HG03439 (cell line): ENCODE results near the gene OGG1.

Experiments
- ATAC-seq: cut with Tn5 transposase; IDR thresholded peaks from one replicate; pipeline ENCODE4 v1.9.1; 2021; ENCODE audit warnings: mild to moderate bottlenecking, moderate library complexity; ENCODE audit not compliant: unreplicated experiment

Gene OGG1

GRCh38 chr3:9749645-9750555, at the start of gene OGG1:
OGG1 (plus strand) TSS chr3:9749952; CDS start chr3:9750287, 335 bp downstream.
- peak; percentile 91 for ATAC-seq

DNA sequence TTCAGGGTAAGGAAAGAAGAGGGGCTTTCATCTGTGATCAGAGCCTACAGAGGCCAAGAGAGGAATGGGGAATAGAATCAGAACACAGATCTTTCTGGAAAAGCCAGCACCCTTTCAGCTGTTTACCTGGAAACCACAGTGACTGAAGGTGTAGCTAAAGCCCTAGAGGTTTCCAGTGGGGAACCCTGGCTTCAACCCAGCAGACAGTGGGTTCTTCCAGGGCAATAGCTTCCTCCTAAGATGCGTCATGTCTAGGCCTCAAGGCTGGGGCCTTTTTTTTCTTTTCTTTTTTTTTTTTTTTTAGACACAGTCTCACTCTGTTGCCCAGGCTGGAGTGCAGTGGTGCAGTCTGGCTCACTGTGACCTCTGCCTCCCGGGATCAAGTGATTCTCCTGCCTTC, 49.2 kb upstream of the OGG1 start:
- no peak for ATAC-seq

DNA sequence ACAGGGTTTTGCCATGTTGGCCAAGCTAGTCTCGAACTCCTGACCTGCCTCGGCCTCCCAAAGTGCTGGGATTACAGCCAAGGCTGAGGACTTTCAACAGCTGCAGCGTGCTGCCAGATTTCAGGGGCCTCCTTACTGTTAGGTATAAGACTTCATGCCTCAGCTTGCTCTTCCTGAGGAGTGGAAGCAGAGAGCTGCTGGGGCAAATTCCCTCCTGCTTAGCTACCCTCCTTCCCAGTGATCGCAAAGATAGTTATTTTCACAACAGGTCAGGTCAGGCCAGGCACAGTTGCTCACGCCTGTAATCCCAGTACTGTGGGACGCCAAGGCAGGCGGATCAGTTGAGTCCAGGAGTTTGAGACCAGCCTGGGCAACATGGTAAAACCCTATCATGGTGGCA, 48.7 kb upstream of the OGG1 start:
- no peak for ATAC-seq

DNA sequence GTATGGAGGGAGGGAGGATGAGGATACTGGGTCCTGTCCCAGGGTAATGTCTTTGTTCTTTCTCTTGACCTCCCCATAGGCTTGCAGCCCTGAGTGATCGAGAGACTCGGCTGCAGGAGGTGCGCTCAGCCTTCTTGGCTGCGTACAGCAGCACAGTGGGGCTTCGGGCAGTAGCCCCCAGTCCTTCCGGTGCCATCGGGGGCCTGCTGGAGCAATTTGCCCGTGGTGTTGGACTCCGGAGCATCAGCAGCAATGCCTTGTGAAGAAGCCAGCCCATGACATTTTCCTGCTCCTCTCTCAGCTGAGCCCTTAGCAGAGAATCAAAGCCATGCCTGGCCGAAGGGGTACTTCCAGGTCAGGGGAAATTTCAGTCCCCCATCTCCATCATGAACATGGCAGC, 48.0 kb upstream of the OGG1 start:
- ATAC-seq, result no peak

DNA sequence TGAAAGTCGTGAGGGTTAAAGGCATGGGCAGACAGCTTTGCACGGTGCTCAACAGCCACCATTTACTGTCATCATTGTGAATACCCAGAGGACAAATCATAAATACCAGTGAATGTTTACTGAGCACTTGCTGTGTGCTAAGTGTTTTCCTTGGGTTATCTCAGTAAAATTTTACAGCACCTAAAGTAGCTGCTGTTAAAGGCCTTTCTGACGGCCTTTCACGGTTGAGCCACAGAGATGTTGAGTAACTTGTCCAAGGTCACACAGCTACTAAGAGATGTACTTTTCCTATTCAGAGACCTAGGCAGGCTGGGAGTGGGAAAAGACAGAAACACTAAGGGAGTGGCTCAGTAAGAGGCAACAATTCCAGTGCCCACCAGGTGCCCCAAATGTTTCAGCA, 46.5 kb upstream of the OGG1 start:
- ATAC-seq, result no peak

DNA sequence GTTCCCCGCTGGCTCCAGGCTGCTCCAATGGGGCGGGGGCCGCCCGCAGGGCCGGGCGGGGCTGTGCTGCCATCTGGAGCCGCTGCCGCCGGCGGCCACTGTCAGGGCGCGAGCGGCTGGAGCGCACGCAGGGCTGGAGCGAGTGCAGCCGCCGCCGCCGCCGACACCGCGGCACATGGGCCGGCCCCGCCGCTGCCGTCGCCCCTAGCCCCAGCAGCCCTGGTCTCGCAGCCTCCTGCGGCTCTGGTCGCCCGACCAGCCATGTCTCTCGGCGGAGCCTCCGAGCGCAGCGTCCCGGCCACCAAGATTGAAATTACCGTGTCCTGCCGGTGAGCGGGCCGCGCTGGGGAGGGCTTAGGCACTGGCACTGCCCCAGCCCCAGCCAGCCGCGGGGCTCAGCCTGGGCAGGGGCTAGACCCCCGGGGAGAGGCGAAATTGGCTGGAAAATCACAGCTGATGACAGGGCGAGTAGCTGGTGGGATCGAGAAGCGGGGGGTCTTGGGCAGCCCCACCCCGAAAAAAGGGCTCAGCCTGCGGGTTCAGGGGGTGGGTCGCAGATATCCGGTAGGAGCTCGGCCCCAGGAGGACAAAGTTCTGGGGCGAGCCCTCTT, 45.9 kb upstream of the OGG1 start, which contains the start of gene CPNE9:
TSS of gene CPNE9 (plus strand) at position 98 of the 611 bp plus-strand sequence. CDS start at position 262, 164 bp downstream.
- ATAC-seq, result no peak

DNA sequence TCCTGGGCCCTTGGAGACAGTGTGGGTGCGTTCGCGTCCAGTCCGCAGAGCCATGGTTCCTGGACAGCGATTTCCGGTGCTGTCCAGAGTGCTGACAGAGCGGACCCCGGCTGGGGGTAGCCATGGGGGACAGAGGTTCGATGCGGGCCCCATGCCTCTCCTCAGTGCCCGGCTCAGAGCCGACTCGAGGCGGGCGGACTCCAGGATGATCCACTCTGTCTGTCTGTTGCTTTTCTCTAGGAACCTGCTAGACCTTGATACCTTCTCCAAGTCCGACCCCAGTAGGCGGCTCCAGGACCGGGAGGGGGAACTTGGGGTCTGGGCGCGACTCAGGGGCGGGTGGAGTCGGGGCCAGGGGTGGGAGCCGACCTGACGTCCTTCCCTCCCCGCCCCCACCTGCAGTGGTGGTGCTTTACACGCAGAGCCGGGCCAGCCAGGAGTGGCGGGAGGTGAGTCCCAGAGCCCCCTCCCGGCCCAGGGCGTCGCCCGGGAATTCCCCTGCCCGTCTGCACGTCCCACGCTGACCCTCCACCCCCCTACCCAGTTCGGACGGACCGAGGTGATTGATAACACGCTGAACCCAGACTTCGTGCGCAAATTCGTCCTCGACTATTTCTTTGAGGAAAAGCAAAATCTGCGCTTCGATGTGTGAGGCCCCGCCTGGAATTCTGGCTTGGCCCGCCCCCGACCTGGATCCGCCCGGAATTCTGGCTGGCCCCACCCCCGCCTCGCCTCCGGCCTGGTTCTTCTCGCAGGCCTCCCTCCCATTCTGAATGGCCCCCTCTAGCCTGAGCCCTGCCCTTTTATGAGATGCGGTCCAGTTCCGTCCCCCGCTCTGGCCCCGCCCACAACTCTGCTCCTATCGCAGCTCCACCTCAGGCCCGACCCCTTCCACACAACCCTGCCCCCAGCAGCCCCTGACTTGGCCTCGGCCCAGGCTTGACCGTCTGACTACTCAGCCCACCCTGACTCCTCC, 45.1 kb upstream of the OGG1 start:
- no peak for ATAC-seq

DNA sequence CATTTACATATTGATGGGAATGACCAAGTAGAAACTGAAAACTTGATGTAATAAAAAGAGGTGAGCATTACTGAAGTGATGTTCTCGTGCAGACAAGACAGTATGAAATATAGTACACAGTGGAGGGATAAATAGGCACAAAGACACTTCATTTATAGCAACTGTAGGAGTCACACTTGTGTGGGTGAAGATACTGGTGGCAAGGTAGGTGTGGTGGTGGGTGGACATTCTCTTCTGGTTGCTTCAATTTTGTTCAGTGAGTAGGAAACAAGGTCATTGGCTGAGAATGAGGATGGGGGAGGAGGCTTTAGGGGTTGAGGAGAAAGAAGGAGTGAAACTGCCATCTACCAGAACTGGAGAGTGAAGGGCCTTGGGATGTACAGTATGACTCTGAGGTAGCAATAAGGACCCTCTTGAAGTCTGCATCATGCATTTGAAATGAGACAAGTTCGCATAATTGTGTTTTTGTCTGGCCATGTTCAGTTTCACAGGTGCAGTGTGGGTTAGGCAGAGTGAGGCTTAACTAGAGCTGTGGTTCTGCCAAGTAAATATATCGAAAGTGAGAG, 39.5 kb upstream of the OGG1 start:
- ATAC-seq, result no peak

DNA sequence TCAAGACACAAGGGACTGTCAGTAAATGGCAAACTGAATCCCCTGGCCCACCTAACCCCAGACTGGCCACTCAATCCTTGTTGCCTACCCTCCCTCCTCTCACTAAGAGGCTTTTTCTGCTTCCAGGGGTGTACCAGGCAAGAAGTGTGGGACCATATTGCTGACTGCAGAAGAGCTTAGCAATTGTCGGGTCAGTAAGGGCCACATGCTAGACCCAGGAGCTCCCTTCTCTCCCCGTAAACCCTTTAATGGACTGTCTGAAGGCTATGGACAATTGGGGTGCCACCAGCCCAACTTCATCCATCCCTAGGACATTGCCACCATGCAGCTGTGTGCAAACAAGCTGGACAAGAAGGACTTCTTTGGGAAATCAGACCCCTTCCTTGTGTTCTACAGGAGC, 37.3 kb upstream of the OGG1 start:
- ATAC-seq, result no peak

GRCh38 chr3:9713142-9713541, 36.6 kb upstream of the OGG1 start:
- ATAC-seq, result no peak

DNA sequence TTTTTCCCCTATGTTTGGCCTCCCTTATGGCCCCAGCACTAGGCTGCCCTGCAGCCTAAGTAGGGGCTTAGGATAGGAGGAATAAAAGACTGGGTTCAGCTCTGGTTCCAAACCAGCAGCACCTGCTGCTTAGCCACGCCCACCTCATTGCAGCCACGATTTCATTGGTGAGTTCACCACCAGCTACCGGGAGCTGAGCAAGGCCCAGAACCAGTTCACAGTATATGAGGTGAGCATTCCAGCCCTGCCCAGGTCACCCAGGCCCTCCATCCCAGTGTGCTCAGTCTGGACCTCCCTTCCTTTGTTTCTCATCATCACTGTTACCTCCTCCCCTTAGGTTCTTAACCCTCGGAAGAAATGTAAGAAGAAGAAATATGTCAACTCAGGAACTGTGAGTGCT, 34.6 kb upstream of the OGG1 start:
- no peak for ATAC-seq

DNA sequence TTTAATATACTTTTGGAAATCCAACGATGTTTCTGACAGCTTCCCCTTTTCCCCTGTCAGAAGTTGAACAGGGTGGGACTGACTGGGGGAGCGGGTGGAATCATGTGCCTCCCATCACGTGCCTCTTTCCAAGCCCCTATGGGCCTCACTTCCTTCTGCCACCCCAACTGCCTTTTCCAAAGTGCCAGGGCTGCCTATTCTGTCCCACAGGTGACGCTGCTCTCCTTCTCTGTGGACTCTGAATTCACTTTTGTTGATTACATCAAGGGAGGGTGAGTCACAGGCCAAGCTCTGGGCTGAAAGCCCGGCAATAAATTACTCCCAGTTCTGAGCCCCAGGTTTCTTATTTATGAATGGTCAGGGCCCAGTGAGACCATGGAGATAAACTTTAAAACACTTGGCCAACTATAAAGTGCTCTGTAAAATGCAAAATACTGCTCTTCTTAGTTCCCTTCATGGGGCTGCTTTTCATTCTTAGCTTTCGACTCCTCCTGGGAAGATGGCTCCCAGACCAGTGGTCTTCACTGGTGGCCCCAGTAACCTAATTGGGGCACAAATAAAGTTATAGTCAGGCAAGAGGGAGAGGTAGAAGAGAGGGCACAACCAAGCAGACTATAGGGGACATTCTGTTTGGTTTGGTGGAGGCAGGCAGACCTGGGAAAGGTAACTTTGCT, 33.9 kb upstream of the OGG1 start:
- ATAC-seq, result no peak

GRCh38 chr3:9716801-9717555, 32.8 kb upstream of the OGG1 start:
- no peak for ATAC-seq

DNA sequence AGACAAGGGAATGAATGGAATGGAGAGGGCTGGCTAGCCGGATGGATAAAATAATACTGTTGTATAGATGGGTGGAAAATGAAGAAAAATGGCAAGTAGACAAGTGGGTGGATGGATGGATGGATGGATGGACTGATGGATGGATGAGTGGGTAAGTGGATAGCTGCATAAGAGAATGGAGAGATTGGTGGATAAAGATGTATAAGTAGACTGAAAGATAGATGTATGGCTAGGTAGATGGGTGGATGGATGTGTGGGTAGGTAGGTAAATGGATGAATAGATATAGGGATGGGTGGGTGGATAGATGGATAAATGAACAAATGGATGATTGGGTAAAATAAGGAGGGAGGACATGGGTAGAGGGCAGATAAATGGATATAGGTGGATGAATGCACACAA, 32.2 kb upstream of the OGG1 start:
- ATAC-seq, result no peak

- no peak for ATAC-seq
Observed at GRCh38 chr3:9718118-9718517, 31.6 kb upstream of the OGG1 start.

DNA sequence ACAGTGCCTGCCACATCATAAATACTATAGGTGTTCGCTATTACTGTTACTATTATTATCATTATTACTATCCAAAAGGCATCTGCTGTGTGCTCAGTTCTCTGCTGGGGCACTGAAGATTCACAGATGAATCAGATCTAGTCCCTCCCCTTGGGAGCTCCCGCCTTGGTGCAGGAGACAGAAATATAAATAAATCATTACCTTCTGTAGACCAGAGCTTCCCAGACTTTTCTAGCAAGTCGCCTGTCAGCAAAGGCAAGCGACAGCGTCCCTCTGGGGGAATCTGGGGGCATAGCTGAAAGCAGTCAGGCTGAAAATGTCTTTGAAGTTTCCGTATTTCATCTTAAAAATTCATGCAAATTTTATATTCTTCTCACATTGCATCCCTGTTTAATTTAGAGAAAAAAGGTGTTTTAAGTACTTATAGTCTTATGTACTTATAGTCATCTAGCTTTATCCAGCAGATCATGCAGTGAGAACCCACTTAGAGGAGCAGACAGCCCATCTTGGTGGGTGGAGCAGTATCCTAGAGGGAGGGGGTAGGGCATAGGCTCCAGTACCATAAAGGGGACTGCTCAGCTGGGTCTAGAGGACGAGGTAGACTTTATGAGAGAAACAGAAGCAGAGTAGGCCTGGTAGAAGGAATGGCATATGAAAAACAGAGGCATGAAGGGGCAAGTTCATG, 28.6 kb upstream of the OGG1 start:
- no peak for ATAC-seq

DNA sequence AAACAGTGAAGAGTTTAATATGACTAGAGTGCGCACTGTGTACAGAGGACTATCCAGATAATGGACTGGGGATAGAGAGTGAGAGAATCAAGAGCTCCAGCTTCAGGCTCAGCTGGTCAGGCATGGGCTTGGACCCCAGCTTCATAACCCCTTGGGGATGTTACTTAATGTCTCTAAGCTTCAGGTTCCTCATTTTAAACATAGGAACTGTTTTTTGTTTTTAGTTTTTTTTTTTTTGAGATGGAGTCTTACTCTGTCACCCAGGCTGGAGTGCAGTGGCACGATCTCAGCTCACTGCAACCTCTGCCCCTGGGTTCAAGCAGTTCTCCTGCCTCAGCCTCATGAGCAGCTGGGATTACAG, 28.1 kb upstream of the OGG1 start:
- no peak for ATAC-seq

GRCh38 chr3:9725775-9726515, 23.8 kb upstream of the OGG1 start:
- ATAC-seq, result no peak
